ENCODE results near the gene TMEM25.

Gene TMEM25

GRCh38 chr11:118569670-118570069, 38.7 kb downstream of the TMEM25 start:
- TF ChIP-seq SIN3A (IDR thresholded peaks at IDR 0.05; ENCODE audit: borderline replicate concordance, insufficient read depth, low read length) (no peak), TAF1 (IDR thresholded peaks at IDR 0.05; ENCODE audit: borderline replicate concordance, insufficient read depth, low read length) (no peak), POLR2AphosphoS5 (IDR thresholded peaks at IDR 0.05; ENCODE audit: low read depth, low read length) (no peak), FOXP2 (optimal IDR thresholded peaks at IDR 0.05; ENCODE audit: borderline replicate concordance, extremely low read depth, extremely low read length, insufficient read depth) (no peak)
- TF ChIP-seq, protein P1, sequence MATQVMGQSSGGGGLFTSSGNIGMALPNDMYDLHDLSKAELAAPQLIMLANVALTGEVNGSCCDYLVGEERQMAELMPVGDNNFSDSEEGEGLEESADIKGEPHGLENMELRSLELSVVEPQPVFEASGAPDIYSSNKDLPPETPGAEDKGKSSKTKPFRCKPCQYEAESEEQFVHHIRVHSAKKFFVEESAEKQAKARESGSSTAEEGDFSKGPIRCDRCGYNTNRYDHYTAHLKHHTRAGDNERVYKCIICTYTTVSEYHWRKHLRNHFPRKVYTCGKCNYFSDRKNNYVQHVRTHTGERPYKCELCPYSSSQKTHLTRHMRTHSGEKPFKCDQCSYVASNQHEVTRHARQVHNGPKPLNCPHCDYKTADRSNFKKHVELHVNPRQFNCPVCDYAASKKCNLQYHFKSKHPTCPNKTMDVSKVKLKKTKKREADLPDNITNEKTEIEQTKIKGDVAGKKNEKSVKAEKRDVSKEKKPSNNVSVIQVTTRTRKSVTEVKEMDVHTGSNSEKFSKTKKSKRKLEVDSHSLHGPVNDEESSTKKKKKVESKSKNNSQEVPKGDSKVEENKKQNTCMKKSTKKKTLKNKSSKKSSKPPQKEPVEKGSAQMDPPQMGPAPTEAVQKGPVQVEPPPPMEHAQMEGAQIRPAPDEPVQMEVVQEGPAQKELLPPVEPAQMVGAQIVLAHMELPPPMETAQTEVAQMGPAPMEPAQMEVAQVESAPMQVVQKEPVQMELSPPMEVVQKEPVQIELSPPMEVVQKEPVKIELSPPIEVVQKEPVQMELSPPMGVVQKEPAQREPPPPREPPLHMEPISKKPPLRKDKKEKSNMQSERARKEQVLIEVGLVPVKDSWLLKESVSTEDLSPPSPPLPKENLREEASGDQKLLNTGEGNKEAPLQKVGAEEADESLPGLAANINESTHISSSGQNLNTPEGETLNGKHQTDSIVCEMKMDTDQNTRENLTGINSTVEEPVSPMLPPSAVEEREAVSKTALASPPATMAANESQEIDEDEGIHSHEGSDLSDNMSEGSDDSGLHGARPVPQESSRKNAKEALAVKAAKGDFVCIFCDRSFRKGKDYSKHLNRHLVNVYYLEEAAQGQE (IDR thresholded peaks at IDR 0.05; ENCODE audit: insufficient read depth in 1 of 2, low read depth in 2 of 2, low read length in 2 of 2), result no peak

DNA sequence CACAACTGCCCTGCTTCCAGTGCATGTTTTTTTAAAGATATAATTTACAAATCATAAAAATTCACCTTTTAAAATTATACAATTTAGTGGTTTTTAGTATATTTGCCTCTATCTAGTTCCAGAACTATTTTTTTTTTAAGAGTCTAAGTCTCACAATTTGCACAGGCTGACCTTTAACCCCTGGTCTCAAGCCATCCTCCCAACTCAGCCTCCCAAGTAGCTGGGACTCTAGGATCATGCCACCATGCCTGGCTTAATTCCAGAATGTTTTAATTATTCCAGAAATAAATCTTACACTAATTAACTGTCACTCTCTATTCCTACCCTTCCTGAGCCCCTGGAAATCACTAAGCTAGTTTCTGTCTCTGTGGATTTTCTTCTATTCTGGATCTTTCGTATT, 39.8 kb downstream of the TMEM25 start:
- TF ChIP-seq POLR2AphosphoS5 (IDR thresholded peaks at IDR 0.05; ENCODE audit: low read depth, low read length) (no peak), FOXP2 (optimal IDR thresholded peaks at IDR 0.05; ENCODE audit: borderline replicate concordance, extremely low read depth, extremely low read length, insufficient read depth) (no peak), SIN3A (IDR thresholded peaks at IDR 0.05; ENCODE audit: borderline replicate concordance, insufficient read depth, low read length) (no peak), TAF1 (IDR thresholded peaks at IDR 0.05; ENCODE audit: borderline replicate concordance, insufficient read depth, low read length) (no peak)
- TF ChIP-seq, protein P1 (IDR thresholded peaks at IDR 0.05; ENCODE audit: insufficient read depth in 1 of 2, low read depth in 2 of 2, low read length in 2 of 2), result no peak

GRCh38 chr11:118572061-118572980, 41.3 kb downstream of the TMEM25 start, which contains the start of gene ARCN1:
ARCN1 (plus strand) TSS chr11:118572409; CDS start chr11:118572548, 139 bp downstream.
- TF ChIP-seq TAF1 (IDR thresholded peaks at IDR 0.05; ENCODE audit: borderline replicate concordance, insufficient read depth, low read length) (peak; percentile 33; the same call in 1 of the 2 replicates), POLR2AphosphoS5 (IDR thresholded peaks at IDR 0.05; ENCODE audit: low read depth, low read length) (peak; percentile 83), SIN3A (IDR thresholded peaks at IDR 0.05; ENCODE audit: borderline replicate concordance, insufficient read depth, low read length) (peak; percentile 29; the same call in 1 of the 2 replicates), FOXP2 (optimal IDR thresholded peaks at IDR 0.05; ENCODE audit: borderline replicate concordance, extremely low read depth, extremely low read length, insufficient read depth) (peak; percentile 28)
- TF ChIP-seq, protein P1 (IDR thresholded peaks at IDR 0.05; ENCODE audit: insufficient read depth in 1 of 2, low read depth in 2 of 2, low read length in 2 of 2), result 0 out of 4 replicates have a peak, but pooled peaks of 1 of the 2 experiments have one; percentile 28

- TF ChIP-seq SIN3A (IDR thresholded peaks at IDR 0.05; ENCODE audit: borderline replicate concordance, insufficient read depth, low read length) (no peak), FOXP2 (optimal IDR thresholded peaks at IDR 0.05; ENCODE audit: borderline replicate concordance, extremely low read depth, extremely low read length, insufficient read depth) (no peak), TAF1 (IDR thresholded peaks at IDR 0.05; ENCODE audit: borderline replicate concordance, insufficient read depth, low read length) (no peak; the same call in 1 of the 2 replicates), POLR2AphosphoS5 (IDR thresholded peaks at IDR 0.05; ENCODE audit: low read depth, low read length) (no peak)
- TF ChIP-seq, protein P1 (IDR thresholded peaks at IDR 0.05; ENCODE audit: insufficient read depth in 1 of 2, low read depth in 2 of 2, low read length in 2 of 2), result no peak
These were observed 42.1 kb downstream of the TMEM25 start for GRCh38 chr11:118572981-118573550.
